HepG2 (cell line): ENCODE measurements around the gene PPP1CB. TPM values are rescaled to one million over a fixed set of nuclear protein-coding genes. Genes with fewer than 3 reads are reported as not detected.
A peak's percentile ranks its signal among the peaks of the same experiment; 100 is the strongest.

Experiments used
- CEBPG ChIP-seq: IDR thresholded peaks from 2 replicates; pipeline ENCODE4 v1.6.1; 2016
- CREM ChIP-seq, 2 experiments: sonication (generic) in 1 of 2; formaldehyde crosslinking in 1 of 2; IDR thresholded peaks; 2 replicates each; pipeline versions ENCODE4 v1.4.0 to v1.6.1; 2016 to 2020; ENCODE audit warnings: antibody characterized with exemption in 1 of 2, mild to moderate bottlenecking in 1 of 2, missing genetic modification reagents in 1 of 2
- DMTF1 ChIP-seq: sonication (generic); formaldehyde crosslinking; IDR thresholded peaks from 2 replicates; pipeline ENCODE4 v1.4.0; 2020; ENCODE audit warnings: mild to moderate bottlenecking, missing genetic modification reagents
- ISL2 ChIP-seq: sonication (generic); formaldehyde crosslinking; IDR thresholded peaks from 2 replicates; pipeline ENCODE4 v1.5.0; 2020; ENCODE audit warnings: missing genetic modification reagents
- NCOA2 ChIP-seq: sonication (generic); formaldehyde crosslinking; IDR thresholded peaks from 2 replicates; pipeline ENCODE4 v1.8.0; 2022; ENCODE audit warnings: inconsistent platforms
- NFAT5 ChIP-seq: sonication (generic); formaldehyde crosslinking; IDR thresholded peaks from 2 replicates; pipeline ENCODE4 v1.4.0; 2020; ENCODE audit warnings: missing genetic modification reagents
- POGZ ChIP-seq: sonication (generic); formaldehyde crosslinking; IDR thresholded peaks from 2 replicates; pipeline ENCODE4 v1.4.0; 2020; ENCODE audit warnings: mild to moderate bottlenecking, missing genetic modification reagents
- SYNCRIP ChIP-seq: fragments of 200-400 bp; formaldehyde crosslinking; IDR thresholded peaks from 2 replicates; pipeline ENCODE4 v1.6.1; 2018; ENCODE audit warnings: mild to moderate bottlenecking, low read depth, low read length; ENCODE audit not compliant: insufficient read depth
- TCF7 ChIP-seq: sonication (generic); IDR thresholded peaks from 2 replicates; pipeline ENCODE4 v1.6.1; 2016; ENCODE audit warnings: antibody characterized with exemption, low read depth
- THYN1 ChIP-seq: sonication (generic); formaldehyde crosslinking; IDR thresholded peaks from 2 replicates; pipeline ENCODE4 v1.8.1; 2023; ENCODE audit warnings: low read depth, mild to moderate bottlenecking, moderate library complexity, missing genetic modification reagents, borderline replicate concordance
- ZNF207 ChIP-seq: fragments of 450-650 bp; IDR thresholded peaks from 2 replicates; pipeline ENCODE4 v1.6.1; 2016; ENCODE audit warnings: antibody characterized with exemption, borderline replicate concordance
- polyA plus RNA-seq, 8 experiments: library from polyadenylated mRNA; depleted of rRNA in 3 of 8; stranded (reverse) in 7 of 8; unstranded in 1 of 8; fragments of >200 nt; fragmentation: Illumina TruSeq in 4 of 8; extraction: Trizol in 4 of 8; gene quantifications; 2 replicates each; pipeline versions ENCODE4 v1.2.1 to v1.2.3, GENCODE V29; 2011 to 2016; ENCODE audit warnings: low read depth in 4 of 8, missing spikeins in 1 of 8, mixed read lengths in 1 of 8; ENCODE audit not compliant: insufficient read depth in 1 of 8
- total RNA-seq, 5 experiments: library from RNA; depleted of rRNA; stranded (reverse); fragments of >200 nt; fragmentation: Illumina TruSeq; extraction: Trizol; gene quantifications; 2 replicates each; pipeline ENCODE4 v1.2.3, GENCODE V29; 2016; ENCODE audit warnings: low read depth in 1 of 5

PPP1CB gene
- total and polyA plus RNA-seq, 2 of the 13 experiments (the other 11 are each of a cell fraction or from before 2014, with no cell fraction given) = 46.9 to 109 TPM

- no peak for TF ChIP-seq DMTF1 (CRISPR knock-in tag)
- peak; percentile 32; the same call in 1 of the 2 replicates for TF ChIP-seq TCF7
- TF ChIP-seq CREM (IDR thresholded peaks at IDR 0.05) = peak; percentile 29; the same call in 1 of the 2 replicates
- no peak for TF ChIP-seq CREM (CRISPR knock-in tag; IDR thresholded peaks at IDR 0.05)
- TF ChIP-seq NFAT5 (CRISPR knock-in tag) = no peak
- peak; percentile 8; the same call in 1 of the 2 replicates for TF ChIP-seq CEBPG (CRISPR knock-in tag)
- no peak for TF ChIP-seq SYNCRIP
- TF ChIP-seq POGZ (CRISPR knock-in tag) = no peak
- TF ChIP-seq NCOA2 (CRISPR knock-in tag) = 0 out of 2 replicates have a peak, but pooled peaks have one; percentile 4
- TF ChIP-seq ZNF207 = no peak
- TF ChIP-seq THYN1 (CRISPR knock-in tag) = 0 out of 2 replicates have a peak, but pooled peaks have one; percentile 24
- TF ChIP-seq ISL2 (CRISPR knock-in tag) = peak; percentile 16; the same call in 1 of the 2 replicates
- TF ChIP-seq, all 625 proteins: peak for 17
Observed at GRCh38 chr2:28752631-28753376, 1.2 kb downstream of the PPP1CB start (continued).
